ENCODE data around the gene LRRD1.

DNA sequence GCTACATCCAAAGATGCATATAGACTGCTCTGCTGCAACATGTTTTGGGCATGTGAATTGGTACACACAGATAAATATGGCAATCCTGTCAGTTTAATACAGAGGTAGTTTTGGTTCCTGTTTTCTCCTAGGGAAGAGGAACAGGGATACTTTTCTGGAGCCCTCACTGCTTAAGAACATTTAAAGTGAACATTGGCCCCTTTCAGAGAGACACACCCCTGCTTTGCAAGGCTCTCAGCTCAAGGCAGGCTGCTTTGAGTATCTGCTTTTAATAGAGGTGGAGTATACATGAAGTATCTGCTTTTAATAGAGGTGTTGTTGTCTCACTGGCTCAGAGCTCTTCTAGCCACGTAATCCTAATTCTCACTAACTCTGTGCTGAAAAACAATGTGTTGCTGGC, 83.6 kb downstream of the LRRD1 start:
- TF ChIP-seq, protein P1, sequence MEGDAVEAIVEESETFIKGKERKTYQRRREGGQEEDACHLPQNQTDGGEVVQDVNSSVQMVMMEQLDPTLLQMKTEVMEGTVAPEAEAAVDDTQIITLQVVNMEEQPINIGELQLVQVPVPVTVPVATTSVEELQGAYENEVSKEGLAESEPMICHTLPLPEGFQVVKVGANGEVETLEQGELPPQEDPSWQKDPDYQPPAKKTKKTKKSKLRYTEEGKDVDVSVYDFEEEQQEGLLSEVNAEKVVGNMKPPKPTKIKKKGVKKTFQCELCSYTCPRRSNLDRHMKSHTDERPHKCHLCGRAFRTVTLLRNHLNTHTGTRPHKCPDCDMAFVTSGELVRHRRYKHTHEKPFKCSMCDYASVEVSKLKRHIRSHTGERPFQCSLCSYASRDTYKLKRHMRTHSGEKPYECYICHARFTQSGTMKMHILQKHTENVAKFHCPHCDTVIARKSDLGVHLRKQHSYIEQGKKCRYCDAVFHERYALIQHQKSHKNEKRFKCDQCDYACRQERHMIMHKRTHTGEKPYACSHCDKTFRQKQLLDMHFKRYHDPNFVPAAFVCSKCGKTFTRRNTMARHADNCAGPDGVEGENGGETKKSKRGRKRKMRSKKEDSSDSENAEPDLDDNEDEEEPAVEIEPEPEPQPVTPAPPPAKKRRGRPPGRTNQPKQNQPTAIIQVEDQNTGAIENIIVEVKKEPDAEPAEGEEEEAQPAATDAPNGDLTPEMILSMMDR (IDR thresholded peaks at IDR 0.05), result no peak
- TF ChIP-seq MXD4 (CRISPR knock-in tag; IDR thresholded peaks at IDR 0.05; ENCODE audit: borderline replicate concordance) (no peak), RELA (CRISPR knock-in tag; IDR thresholded peaks at IDR 0.05; ENCODE audit: borderline replicate concordance) (no peak)
- TF ChIP-seq, protein P2, sequence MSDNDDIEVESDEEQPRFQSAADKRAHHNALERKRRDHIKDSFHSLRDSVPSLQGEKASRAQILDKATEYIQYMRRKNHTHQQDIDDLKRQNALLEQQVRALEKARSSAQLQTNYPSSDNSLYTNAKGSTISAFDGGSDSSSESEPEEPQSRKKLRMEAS (CRISPR knock-in tag; IDR thresholded peaks at IDR 0.05), result no peak
